Measurements from ENCODE around the gene SYNE2. TPM values are rescaled to one million over a fixed set of nuclear protein-coding genes. Genes with fewer than 3 reads are reported as not detected.
"Not testable (repeated sequence)": the region's sequence is repeated elsewhere in the genome, so short reads cannot be mapped to it uniquely, and the experiment has no call there.

SYNE2 gene
- total RNA-seq, 4 donors from 2014 or later = 314 to 379 (median 342) TPM

GRCh38 chr14:64114166-64114565, 261.4 kb downstream of the SYNE2 start:
- WGBS, 2 donors = 68 to 79% methylated on average over 9 of the region's 9 CpGs
- TF ChIP-seq CTCF (IDR thresholded peaks at IDR 0.05) (no peak), POLR2A (IDR thresholded peaks at IDR 0.05) (no peak)
- Histone ChIP-seq H3K4me1 (peaks cover 46 to 48% of the 10 kb centered on the region in 2 donors), H3K9me3 (no peaks in the 10 kb centered on the region), H3K27me3 (no peaks in the 10 kb centered on the region), H3K27ac (peak overlapping the region; percentile 91 to 93 (median 92)), H3K36me3 (no peaks in the 10 kb centered on the region), H3K4me3 (replicated peaks in 1 of 3) (no peak overlapping the region)
- no peak for DNase-seq
- intact Hi-C loops (cut with DNase I) = no loop called here

- no peak overlapping the region for H3K4me3 ChIP-seq (replicated peaks in 1 of 3)
- intact Hi-C loops (cut with DNase I) = no loop called here
- no peaks in the 10 kb centered on the region for H3K27me3 ChIP-seq
- peak overlapping the region; percentile 91 to 93 (median 92) for H3K27ac ChIP-seq
- 92 to 94% methylated on average over 6 to 7 of the region's 7 CpGs for WGBS, 2 donors
- H3K4me1 ChIP-seq = peaks cover 49 to 54% of the 10 kb centered on the region in 2 donors
- no peaks in the 10 kb centered on the region for H3K36me3 ChIP-seq
- H3K9me3 ChIP-seq = no peaks in the 10 kb centered on the region
- no peak for TF ChIP-seq CTCF (IDR thresholded peaks at IDR 0.05)
- no peak for TF ChIP-seq POLR2A (IDR thresholded peaks at IDR 0.05)
- no peak for DNase-seq
Observed at GRCh38 chr14:64114796-64115195, 262.0 kb downstream of the SYNE2 start.

- Histone ChIP-seq H3K4me1 (peaks cover 48 to 49% of the 10 kb centered on the region in 2 donors), H3K27me3 (no peaks in the 10 kb centered on the region), H3K9me3 (no peaks in the 10 kb centered on the region), H3K4me3 (replicated peaks in 1 of 3) (no peak overlapping the region), H3K36me3 (no peaks in the 10 kb centered on the region), H3K27ac (peak overlapping the region; percentile 26 to 93 (median 92))
- WGBS, 2 donors = 94 to 99% methylated on average over 6 of the region's 6 CpGs
- no peak for TF ChIP-seq CTCF (IDR thresholded peaks at IDR 0.05)
- no peak for TF ChIP-seq POLR2A (IDR thresholded peaks at IDR 0.05)
- intact Hi-C loops (cut with DNase I) = no loop called here
- no peak for DNase-seq
Observed at GRCh38 chr14:64115401-64115800, 262.6 kb downstream of the SYNE2 start.

- peaks cover 56 to 64% of the 10 kb centered on the region in 2 donors for H3K4me1 ChIP-seq
- peak overlapping the region; percentile 87 to 94 (median 92) for H3K27ac ChIP-seq
- no peak overlapping the region for H3K4me3 ChIP-seq (replicated peaks in 1 of 3)
- WGBS, 2 donors = 48 to 49% methylated on average over 11 of the region's 11 CpGs
- no peaks in the 10 kb centered on the region for H3K27me3 ChIP-seq
- TF ChIP-seq CTCF (IDR thresholded peaks at IDR 0.05) = peak in 3 of 6 experiments; percentile 28 to 38 (median 30)
- peak in 1 of 2 donors; percentile 49 for TF ChIP-seq POLR2A (IDR thresholded peaks at IDR 0.05)
- peaks cover 6 to 19% of the 10 kb centered on the region in 2 donors for H3K36me3 ChIP-seq
- H3K9me3 ChIP-seq = no peaks in the 10 kb centered on the region
- intact Hi-C loops (cut with DNase I) = no loop called here
- DNase-seq = peak; percentile 92 to 93
Observed at GRCh38 chr14:64117671-64118402, 265.0 kb downstream of the SYNE2 start.

- H3K27ac ChIP-seq = peak overlapping the region; percentile 82 to 94 (median 92)
- intact Hi-C loops (cut with DNase I) = not testable (repeated sequence)
Observed at GRCh38 chr14:64118403-64118742, 265.6 kb downstream of the SYNE2 start.

More at GRCh38 chr14:64118403-64118742, 265.6 kb downstream of the SYNE2 start:
- peak; percentile 16 to 32 for DNase-seq
- H3K27me3 ChIP-seq; H3K9me3 ChIP-seq; H3K4me3 ChIP-seq (replicated peaks in 1 of 3): not testable (repeated sequence)
- peaks cover 50 to 60% of the 10 kb centered on the region in 2 donors for H3K4me1 ChIP-seq
- WGBS, 2 donors = 78% methylated on average over 7 of the region's 7 CpGs
- peaks cover 11 to 24% of the 10 kb centered on the region in 2 donors for H3K36me3 ChIP-seq
